ENCODE results near the gene FAM20C. TPM values are rescaled to one million over a fixed set of nuclear protein-coding genes. Genes with fewer than 3 reads are reported as not detected.
"Not testable (repeated sequence)": the region's sequence is repeated elsewhere in the genome, so short reads cannot be mapped to it uniquely, and the experiment has no call there.

Gene FAM20C
- total RNA-seq, 1 donor from 2014 or later: 10.0 TPM

DNA sequence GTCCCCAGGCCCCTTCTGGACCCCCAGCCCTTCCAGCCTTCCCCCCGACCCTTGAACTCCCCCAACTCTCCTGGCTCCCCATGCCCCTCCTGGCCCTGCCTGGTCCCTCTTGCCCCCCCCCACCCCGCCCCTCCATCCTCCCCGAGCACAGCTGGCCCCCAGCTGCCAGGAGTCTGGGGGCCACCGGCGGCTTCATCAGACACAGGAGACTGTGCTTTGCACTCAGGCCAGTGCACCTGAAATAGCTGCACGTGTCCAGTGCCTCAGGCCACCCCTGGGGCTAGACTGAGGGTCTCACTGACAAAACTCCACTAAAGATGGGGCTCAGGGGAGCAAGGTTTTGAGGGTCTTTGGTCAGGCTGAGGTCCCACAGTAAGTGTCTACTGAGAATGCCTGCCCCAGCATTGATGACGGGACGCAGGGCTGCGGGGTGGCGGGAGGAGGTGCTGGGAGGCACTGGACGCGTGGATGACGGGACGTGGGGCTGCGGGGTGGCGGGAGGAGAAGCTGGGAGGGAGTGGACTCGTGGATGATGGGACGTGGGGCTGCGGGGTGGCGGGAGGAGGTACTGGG is 104.1 kb downstream of the FAM20C start:
- no peak for FAIRE-seq
- peaks cover 3% of the 10 kb centered on the region for H3K9me3 Mint-ChIP-seq (ENCODE audit: unreplicated experiment)

GRCh38 chr7:297141-297540 is 104.8 kb downstream of the FAM20C start:
- H3K36me3 ChIP-seq (ENCODE audit: insufficient read depth, low read length); H3K4me1 ChIP-seq (ENCODE audit: insufficient read depth, low read length); H3K79me2 ChIP-seq (ENCODE audit: insufficient read depth, low read length); H2AFZ ChIP-seq (ENCODE audit: low read depth, low read length); H3K9me3 Mint-ChIP-seq (ENCODE audit: unreplicated experiment); H3K27ac ChIP-seq (ENCODE audit: low read depth, low read length); H3K4me3 Mint-ChIP-seq (ENCODE audit: unreplicated experiment); H3K4me3 ChIP-seq (ENCODE audit: insufficient read depth, low read depth, low read length); FAIRE-seq; DNase-seq (ENCODE audit: low read depth); H3K9me3 ChIP-seq (ENCODE audit: insufficient read depth, low read depth, low read length); H3K27ac Mint-ChIP-seq (ENCODE audit: unreplicated experiment); H4K20me1 ChIP-seq (ENCODE audit: insufficient read depth, low read length); H3K36me3 Mint-ChIP-seq (ENCODE audit: low read depth, unreplicated experiment); H3K4me2 ChIP-seq (ENCODE audit: low read length); H3K9ac ChIP-seq (ENCODE audit: low read length); H3K4me1 Mint-ChIP-seq (ENCODE audit: low read depth, unreplicated experiment): not testable (repeated sequence)
- peaks cover 42% of the 10 kb centered on the region for H3K27me3 Mint-ChIP-seq (ENCODE audit: low read depth, unreplicated experiment)
- H3K27me3 ChIP-seq (ENCODE audit: insufficient read depth, low read length): peaks cover 19% of the 10 kb centered on the region

More for the DNA sequence above, 104.1 kb downstream of the FAM20C start:
- no peak for DNase-seq (ENCODE audit: low read depth)
- Histone ChIP-seq H3K4me3 (ENCODE audit: insufficient read depth, low read depth, low read length) (no peak overlapping the region), H3K79me2 (ENCODE audit: insufficient read depth, low read length) (no peaks in the 10 kb centered on the region), H3K4me1 (ENCODE audit: insufficient read depth, low read length) (no peaks in the 10 kb centered on the region), H4K20me1 (ENCODE audit: insufficient read depth, low read length) (no peaks in the 10 kb centered on the region), H3K36me3 (ENCODE audit: insufficient read depth, low read length) (no peaks in the 10 kb centered on the region), H3K27ac (ENCODE audit: low read depth, low read length) (no peak overlapping the region), H3K9me3 (ENCODE audit: insufficient read depth, low read depth, low read length) (no peaks in the 10 kb centered on the region), H2AFZ (ENCODE audit: low read depth, low read length) (no peak overlapping the region), H3K4me2 (ENCODE audit: low read length) (no peak overlapping the region), H3K27me3 (ENCODE audit: insufficient read depth, low read length) (peaks cover 25% of the 10 kb centered on the region), H3K9ac (ENCODE audit: low read length) (no peak overlapping the region)
- no peak overlapping the region for H3K27ac Mint-ChIP-seq (ENCODE audit: unreplicated experiment)
- TF ChIP-seq CTCF (IDR thresholded peaks at IDR 0.05; ENCODE audit: insufficient read depth, low read depth, low read length) (no peak), EZH2 (IDR thresholded peaks at IDR 0.05; ENCODE audit: insufficient read depth, low read length) (no peak)
- H3K4me1 Mint-ChIP-seq (ENCODE audit: low read depth, unreplicated experiment): no peaks in the 10 kb centered on the region
- H3K4me3 Mint-ChIP-seq (ENCODE audit: unreplicated experiment): no peak overlapping the region
- no peaks in the 10 kb centered on the region for H3K36me3 Mint-ChIP-seq (ENCODE audit: low read depth, unreplicated experiment)
- peaks cover 44% of the 10 kb centered on the region for H3K27me3 Mint-ChIP-seq (ENCODE audit: low read depth, unreplicated experiment)

GRCh38 chr7:297611-298374 is 105.4 kb downstream of the FAM20C start:
- no peak overlapping the region for H3K27ac ChIP-seq (ENCODE audit: low read depth, low read length)
- Mint-ChIP-seq H3K4me3 (ENCODE audit: unreplicated experiment) (no peak overlapping the region), H3K36me3 (ENCODE audit: low read depth, unreplicated experiment) (no peaks in the 10 kb centered on the region), H3K4me1 (ENCODE audit: low read depth, unreplicated experiment) (no peaks in the 10 kb centered on the region), H3K27me3 (ENCODE audit: low read depth, unreplicated experiment) (peaks cover 37% of the 10 kb centered on the region), H3K27ac (ENCODE audit: unreplicated experiment) (no peak overlapping the region), H3K9me3 (ENCODE audit: unreplicated experiment) (peaks cover 3% of the 10 kb centered on the region)
- H4K20me1 ChIP-seq (ENCODE audit: insufficient read depth, low read length): no peaks in the 10 kb centered on the region
- DNase-seq (ENCODE audit: low read depth) (no peak), FAIRE-seq (no peak)
- H3K79me2 ChIP-seq (ENCODE audit: insufficient read depth, low read length): no peaks in the 10 kb centered on the region
- peaks cover 12% of the 10 kb centered on the region for H3K27me3 ChIP-seq (ENCODE audit: insufficient read depth, low read length)
- H2AFZ ChIP-seq (ENCODE audit: low read depth, low read length): no peak overlapping the region
- no peaks in the 10 kb centered on the region for H3K9me3 ChIP-seq (ENCODE audit: insufficient read depth, low read depth, low read length)
- H3K4me3 ChIP-seq (ENCODE audit: insufficient read depth, low read depth, low read length): no peak overlapping the region
- TF ChIP-seq CTCF (IDR thresholded peaks at IDR 0.05; ENCODE audit: insufficient read depth, low read depth, low read length) (no peak), EZH2 (IDR thresholded peaks at IDR 0.05; ENCODE audit: insufficient read depth, low read length) (no peak)
- H3K9ac ChIP-seq (ENCODE audit: low read length): no peak overlapping the region
- H3K4me1 ChIP-seq (ENCODE audit: insufficient read depth, low read length): no peaks in the 10 kb centered on the region
- no peaks in the 10 kb centered on the region for H3K36me3 ChIP-seq (ENCODE audit: insufficient read depth, low read length)
- H3K4me2 ChIP-seq (ENCODE audit: low read length): no peak overlapping the region

Data from astrocyte (in vitro differentiated cells and primary cell).